ENCODE measurements around the gene SLC22A12.
"Not testable (repeated sequence)": the region's sequence is repeated elsewhere in the genome, so short reads cannot be mapped to it uniquely, and the experiment has no call there.

Gene SLC22A12

DNA sequence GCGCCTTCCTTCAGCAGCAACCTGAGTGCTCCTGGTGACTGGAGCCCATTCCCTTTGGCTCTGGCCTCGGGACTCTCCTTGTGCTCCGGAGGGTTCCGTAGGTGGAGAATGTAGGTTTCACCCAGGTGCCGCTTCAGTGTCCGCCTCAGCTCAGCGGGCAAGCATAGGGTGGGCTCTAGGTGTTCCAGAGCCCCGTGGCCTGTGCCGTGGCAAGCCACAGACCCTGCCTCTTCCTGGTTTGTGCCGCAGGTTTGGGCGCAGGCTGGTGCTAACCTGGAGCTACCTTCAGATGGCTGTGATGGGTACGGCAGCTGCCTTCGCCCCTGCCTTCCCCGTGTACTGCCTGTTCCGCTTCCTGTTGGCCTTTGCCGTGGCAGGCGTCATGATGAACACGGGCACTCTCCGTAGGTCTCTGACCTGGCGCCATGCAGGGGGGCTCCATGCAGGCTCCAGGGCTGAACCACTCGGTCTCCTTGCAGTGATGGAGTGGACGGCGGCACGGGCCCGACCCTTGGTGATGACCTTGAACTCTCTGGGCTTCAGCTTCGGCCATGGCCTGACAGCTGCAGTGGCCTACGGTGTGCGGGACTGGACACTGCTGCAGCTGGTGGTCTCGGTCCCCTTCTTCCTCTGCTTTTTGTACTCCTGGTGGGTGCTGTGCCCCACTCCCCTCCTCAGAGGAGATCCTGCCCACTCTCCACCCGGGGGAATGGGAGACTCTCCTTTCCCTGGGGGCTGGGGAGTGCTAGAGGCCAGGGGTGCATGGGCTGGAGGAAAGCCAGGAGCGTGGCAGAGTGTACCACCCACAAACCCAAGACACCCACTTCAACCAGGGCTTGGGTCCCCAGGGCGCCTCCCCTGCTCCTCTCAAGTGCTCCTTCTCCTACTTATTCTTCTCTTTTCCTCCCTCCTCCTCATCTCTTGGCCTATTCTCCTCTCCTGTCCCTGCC lies 2.4 kb downstream of the SLC22A12 start:
- no peak overlapping the region for H2AFZ ChIP-seq (ENCODE audit: low read depth, low read length, severe bottlenecking)
- no peak overlapping the region for H3K4me2 ChIP-seq (ENCODE audit: low read depth, low read length, poor library complexity, severe bottlenecking)
- H3K27me3 ChIP-seq (ENCODE audit: low read length), result no peaks in the 10 kb centered on the region
- H3K36me3 ChIP-seq (ENCODE audit: low read length), result no peaks in the 10 kb centered on the region
- no peaks in the 10 kb centered on the region for H3K79me2 ChIP-seq (ENCODE audit: insufficient read depth, low read length)
- H3K27ac ChIP-seq (ENCODE audit: low read depth, low read length), result no peak overlapping the region
- no peak overlapping the region for H3K9ac ChIP-seq (ENCODE audit: low read length)
- 0 out of 2 replicates have a peak, but pooled peaks cover 4% of the 10 kb centered on the region for H3K9me3 ChIP-seq (ENCODE audit: insufficient read depth, low read length)
- H3K4me3 ChIP-seq (ENCODE audit: insufficient read depth, low read length, poor library complexity, severe bottlenecking), result no peak overlapping the region
- H3K9me2 ChIP-seq (replicated peaks; ENCODE audit: insufficient read depth, low read length), result no peaks in the 10 kb centered on the region
- H3F3A ChIP-seq (ENCODE audit: insufficient read depth), result no peaks in the 10 kb centered on the region
- no peak for TF ChIP-seq EZH2phosphoT487 (conservative IDR thresholded peaks at IDR 0.05; ENCODE audit: low read length)
- TF ChIP-seq, protein P1, sequence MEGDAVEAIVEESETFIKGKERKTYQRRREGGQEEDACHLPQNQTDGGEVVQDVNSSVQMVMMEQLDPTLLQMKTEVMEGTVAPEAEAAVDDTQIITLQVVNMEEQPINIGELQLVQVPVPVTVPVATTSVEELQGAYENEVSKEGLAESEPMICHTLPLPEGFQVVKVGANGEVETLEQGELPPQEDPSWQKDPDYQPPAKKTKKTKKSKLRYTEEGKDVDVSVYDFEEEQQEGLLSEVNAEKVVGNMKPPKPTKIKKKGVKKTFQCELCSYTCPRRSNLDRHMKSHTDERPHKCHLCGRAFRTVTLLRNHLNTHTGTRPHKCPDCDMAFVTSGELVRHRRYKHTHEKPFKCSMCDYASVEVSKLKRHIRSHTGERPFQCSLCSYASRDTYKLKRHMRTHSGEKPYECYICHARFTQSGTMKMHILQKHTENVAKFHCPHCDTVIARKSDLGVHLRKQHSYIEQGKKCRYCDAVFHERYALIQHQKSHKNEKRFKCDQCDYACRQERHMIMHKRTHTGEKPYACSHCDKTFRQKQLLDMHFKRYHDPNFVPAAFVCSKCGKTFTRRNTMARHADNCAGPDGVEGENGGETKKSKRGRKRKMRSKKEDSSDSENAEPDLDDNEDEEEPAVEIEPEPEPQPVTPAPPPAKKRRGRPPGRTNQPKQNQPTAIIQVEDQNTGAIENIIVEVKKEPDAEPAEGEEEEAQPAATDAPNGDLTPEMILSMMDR (IDR thresholded peaks at IDR 0.05; ENCODE audit: insufficient read depth, low read length, poor library complexity, severe bottlenecking), result no peak
- H4K20me1 ChIP-seq (ENCODE audit: low read depth, low read length), result no peaks in the 10 kb centered on the region

DNA sequence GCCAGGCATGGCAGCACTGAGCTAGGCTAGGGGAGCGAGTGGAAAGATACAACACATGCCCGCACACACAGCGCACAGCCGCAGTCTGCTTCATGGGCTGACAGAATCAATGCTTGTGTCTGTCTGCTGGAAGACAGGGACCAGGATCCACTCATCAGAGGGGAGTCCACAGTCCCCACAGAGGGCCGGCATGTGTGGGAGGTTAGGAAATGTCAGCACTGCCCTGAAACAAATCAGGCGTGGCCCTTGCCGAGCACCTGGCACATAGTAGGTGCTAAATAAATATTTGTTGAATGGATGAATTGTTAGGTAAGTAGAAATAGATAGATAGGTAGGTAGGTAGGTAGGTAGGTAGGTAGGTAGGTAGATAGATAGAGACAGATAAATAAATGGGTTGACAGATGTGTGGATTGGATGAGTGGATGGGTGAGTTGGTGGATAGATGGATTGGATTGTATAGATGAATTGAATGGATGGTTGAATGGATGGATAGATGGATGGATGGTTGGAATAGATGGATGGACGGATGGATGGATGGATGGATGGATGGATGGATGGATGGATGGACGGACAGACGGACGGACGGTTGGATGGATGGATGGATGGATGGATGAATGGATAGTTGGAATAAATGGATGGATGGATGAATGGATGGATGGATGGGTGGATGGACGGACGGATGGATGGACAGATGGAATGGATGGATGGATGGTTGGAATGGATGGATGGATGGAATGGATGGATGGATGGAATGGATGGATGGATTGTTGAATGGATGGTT lies 3.3 kb downstream of the SLC22A12 start:
- no peaks in the 10 kb centered on the region for H3K79me2 ChIP-seq (ENCODE audit: insufficient read depth, low read length)
- no peaks in the 10 kb centered on the region for H3K27me3 ChIP-seq (ENCODE audit: low read length)
- H2AFZ ChIP-seq (ENCODE audit: low read depth, low read length, severe bottlenecking), result no peak overlapping the region
- 0 out of 2 replicates have a peak, but pooled peaks cover 4% of the 10 kb centered on the region for H3K9me3 ChIP-seq (ENCODE audit: insufficient read depth, low read length)
- H3K27ac ChIP-seq (ENCODE audit: low read depth, low read length), result no peak overlapping the region
- no peaks in the 10 kb centered on the region for H3K36me3 ChIP-seq (ENCODE audit: low read length)
- H3K4me3 ChIP-seq (ENCODE audit: insufficient read depth, low read length, poor library complexity, severe bottlenecking), result no peak overlapping the region
- TF ChIP-seq EZH2phosphoT487 (conservative IDR thresholded peaks at IDR 0.05; ENCODE audit: low read length), result no peak
- TF ChIP-seq, protein P1 (IDR thresholded peaks at IDR 0.05; ENCODE audit: insufficient read depth, low read length, poor library complexity, severe bottlenecking), result no peak
- no peaks in the 10 kb centered on the region for H3F3A ChIP-seq (ENCODE audit: insufficient read depth)
- H3K4me2 ChIP-seq (ENCODE audit: low read depth, low read length, poor library complexity, severe bottlenecking), result no peak overlapping the region
- no peaks in the 10 kb centered on the region for H3K9me2 ChIP-seq (replicated peaks; ENCODE audit: insufficient read depth, low read length)
- H4K20me1 ChIP-seq (ENCODE audit: low read depth, low read length), result no peaks in the 10 kb centered on the region
- no peak overlapping the region for H3K9ac ChIP-seq (ENCODE audit: low read length)

DNA sequence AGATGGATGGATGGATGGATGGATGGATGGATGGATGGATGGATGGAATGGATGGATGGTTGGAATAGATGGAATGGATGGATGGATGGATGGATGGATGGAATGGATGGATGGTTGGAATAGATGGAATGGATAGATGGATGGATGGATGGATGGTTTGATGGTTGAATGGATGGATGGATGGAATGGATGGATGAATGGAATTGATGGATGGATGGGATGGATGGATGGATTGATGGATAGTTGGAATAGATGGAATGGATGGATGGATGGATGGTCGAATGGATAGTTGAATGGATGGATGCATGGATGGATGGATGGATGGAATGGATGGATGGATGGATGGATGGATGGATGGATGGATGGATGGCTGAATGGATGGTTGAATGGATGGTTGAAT lies 4.9 kb downstream of the SLC22A12 start:
- H3F3A ChIP-seq (ENCODE audit: insufficient read depth); H2AFZ ChIP-seq (ENCODE audit: low read depth, low read length, severe bottlenecking); H3K4me2 ChIP-seq (ENCODE audit: low read depth, low read length, poor library complexity, severe bottlenecking); H3K79me2 ChIP-seq (ENCODE audit: insufficient read depth, low read length); H3K4me3 ChIP-seq (ENCODE audit: insufficient read depth, low read length, poor library complexity, severe bottlenecking); H3K9me3 ChIP-seq (ENCODE audit: insufficient read depth, low read length); H3K9me2 ChIP-seq (replicated peaks; ENCODE audit: insufficient read depth, low read length); H3K9ac ChIP-seq (ENCODE audit: low read length); H4K20me1 ChIP-seq (ENCODE audit: low read depth, low read length); H3K36me3 ChIP-seq (ENCODE audit: low read length); H3K27me3 ChIP-seq (ENCODE audit: low read length); H3K27ac ChIP-seq (ENCODE audit: low read depth, low read length): not testable (repeated sequence)

Measured in SU-DHL-6 (cell line).